Neutrophil (primary cell): ENCODE data around the gene WWP2.
"Not testable (repeated sequence)": the region's sequence is repeated elsewhere in the genome, so short reads cannot be mapped to it uniquely, and the experiment has no call there.

Source experiments
- H3K27ac ChIP-seq: fragments of 200-600 bp; sonication (generic); 2 replicates; pipeline ENCODE4 v1.5.1; 2016; ENCODE audit warnings: mild to moderate bottlenecking, moderate library complexity
- H3K27me3 ChIP-seq: fragments of 200-600 bp; sonication (generic); 2 replicates; pipeline ENCODE4 v1.6.0; 2016; ENCODE audit warnings: mild to moderate bottlenecking
- H3K36me3 ChIP-seq: fragments of 200-600 bp; sonication (generic); 2 replicates; pipeline ENCODE4 v1.5.1; 2017
- H3K4me1 ChIP-seq, 2 experiments: fragments of 200-600 bp in 1 of 2; sonication (generic) in 1 of 2; 1 replicate in 1 of 2; 2 replicates in 1 of 2; pipeline versions ENCODE4 v1.5.1 to v1.6.1; 2013 to 2016; ENCODE audit warnings: low read depth in 1 of 2, low read length in 1 of 2, mild to moderate bottlenecking in 1 of 2, moderate library complexity in 1 of 2; ENCODE audit not compliant: control insufficient read depth in 1 of 2, insufficient read depth in 1 of 2
- H3K4me3 ChIP-seq, 2 experiments: fragments of 200-600 bp in 1 of 2; sonication (generic) in 1 of 2; 1 replicate in 1 of 2; 2 replicates in 1 of 2; pipeline ENCODE4 v1.5.1; 2013 to 2016; ENCODE audit warnings: low read depth in 1 of 2, low read length in 1 of 2, mild to moderate bottlenecking in 1 of 2, moderate library complexity in 1 of 2
- H3K9me3 ChIP-seq: fragments of 200-600 bp; sonication (generic); 2 replicates; pipeline ENCODE4 v1.5.1; 2016
- CTCF ChIP-seq: fragments of 200-600 bp; sonication (generic); IDR thresholded peaks from 2 replicates; pipeline ENCODE4 v1.5.1; 2016; ENCODE audit warnings: antibody characterized with exemption

The WWP2 gene

GRCh38 chr16:69804297-69804696, 42.2 kb downstream of the WWP2 start:
- no peaks in the 10 kb centered on the region for H3K27me3 ChIP-seq
- TF ChIP-seq CTCF, result no peak
- H3K4me3 ChIP-seq, result no peak overlapping the region
- no peaks in the 10 kb centered on the region for H3K4me1 ChIP-seq
- H3K27ac ChIP-seq, result no peak overlapping the region
- H3K36me3 ChIP-seq, result peaks cover 79% of the 10 kb centered on the region
- H3K9me3 ChIP-seq, result no peaks in the 10 kb centered on the region

- peaks cover 64% of the 10 kb centered on the region for H3K36me3 ChIP-seq
- not testable (repeated sequence) for H3K4me1 ChIP-seq, H3K9me3 ChIP-seq, H3K4me3 ChIP-seq, H3K27me3 ChIP-seq, H3K27ac ChIP-seq
Observed at GRCh38 chr16:69806776-69807175, 44.6 kb downstream of the WWP2 start.

GRCh38 chr16:69812688-69813014, 50.5 kb downstream of the WWP2 start:
- H3K27me3 ChIP-seq, result no peaks in the 10 kb centered on the region
- H3K27ac ChIP-seq, result no peak overlapping the region
- no peaks in the 10 kb centered on the region for H3K9me3 ChIP-seq
- H3K4me3 ChIP-seq, result no peak overlapping the region
- H3K36me3 ChIP-seq, result peaks cover 59% of the 10 kb centered on the region
- no peaks in the 10 kb centered on the region for H3K4me1 ChIP-seq
- no peak for TF ChIP-seq CTCF

GRCh38 chr16:69814078-69814477, 51.9 kb downstream of the WWP2 start:
- Histone ChIP-seq H3K4me1 (no peaks in the 10 kb centered on the region), H3K36me3 (peaks cover 55% of the 10 kb centered on the region)
- TF ChIP-seq CTCF, result no peak

GRCh38 chr16:69814561-69814960, 52.4 kb downstream of the WWP2 start:
- no peak for TF ChIP-seq CTCF
- H3K9me3 ChIP-seq, result no peaks in the 10 kb centered on the region
- no peaks in the 10 kb centered on the region for H3K27me3 ChIP-seq
- H3K4me1 ChIP-seq, result no peaks in the 10 kb centered on the region
- H3K27ac ChIP-seq, result no peak overlapping the region
- no peak overlapping the region for H3K4me3 ChIP-seq
- H3K36me3 ChIP-seq, result peaks cover 56% of the 10 kb centered on the region

More at GRCh38 chr16:69814078-69814477, 51.9 kb downstream of the WWP2 start:
- no peaks in the 10 kb centered on the region for H3K27me3 ChIP-seq
- H3K4me3 ChIP-seq, result no peak overlapping the region
- H3K27ac ChIP-seq, result no peak overlapping the region
- H3K9me3 ChIP-seq, result no peaks in the 10 kb centered on the region

- not testable (repeated sequence) for H3K27ac ChIP-seq, H3K4me3 ChIP-seq, H3K9me3 ChIP-seq, H3K4me1 ChIP-seq, H3K27me3 ChIP-seq
- H3K36me3 ChIP-seq, result peaks cover 56% of the 10 kb centered on the region
Observed at GRCh38 chr16:69815216-69815883, 53.2 kb downstream of the WWP2 start.

- TF ChIP-seq CTCF, result no peak
- Histone ChIP-seq H3K4me3 (no peak overlapping the region), H3K27me3 (no peaks in the 10 kb centered on the region), H3K27ac (no peak overlapping the region), H3K4me1 (no peaks in the 10 kb centered on the region), H3K9me3 (no peaks in the 10 kb centered on the region), H3K36me3 (peaks cover 65% of the 10 kb centered on the region)
Observed at GRCh38 chr16:69816996-69817395, 54.9 kb downstream of the WWP2 start.
